HL-60 (cell line): Measurements from ENCODE around the gene PIGQ.

Experiments
- DNase-seq, 2 experiments: peaks; one replicate each; pipeline ENCODE4 v3.0.0-alpha.2; 2010 to 2020; ENCODE audit warnings: low read depth in 1 of 2, low spot score in 1 of 2
- H3K27ac ChIP-seq: fragments of 250-450 bp; sonication (Bioruptor Pico); replicated peaks from 2 replicates; pipeline ENCODE4 v1.5.1; 2020; ENCODE audit warnings: mild to moderate bottlenecking, moderate library complexity
- H3K27me3 ChIP-seq: fragments of 250-450 bp; sonication (Bioruptor Pico); 2 replicates; pipeline ENCODE4 v1.5.1; 2021; ENCODE audit warnings: mild to moderate bottlenecking, moderate library complexity; ENCODE audit not compliant: insufficient read depth, poor library complexity, severe bottlenecking
- H3K4me3 ChIP-seq: replicated peaks from 2 replicates; pipeline ENCODE4 v1.5.1; 2011; ENCODE audit warnings: mild to moderate bottlenecking, control low read depth, low read length; ENCODE audit not compliant: insufficient read depth
- CTCF ChIP-seq: IDR thresholded peaks from one replicate; pipeline ENCODE4 v1.5.1; 2011; ENCODE audit warnings: low read length, control low read depth, inconsistent platforms; ENCODE audit not compliant: insufficient read depth
- GABPA ChIP-seq: IDR thresholded peaks from 2 replicates; pipeline ENCODE4 v1.6.1; 2012; ENCODE audit warnings: low read depth
- POLR2AphosphoS5 ChIP-seq: IDR thresholded peaks from 2 replicates; pipeline ENCODE4 v1.6.1; 2012; ENCODE audit warnings: low read depth
- REST ChIP-seq: IDR thresholded peaks from 2 replicates; pipeline ENCODE4 v1.6.1; 2012; ENCODE audit warnings: low read depth; ENCODE audit not compliant: insufficient replicate concordance
- SPI1 ChIP-seq: IDR thresholded peaks from 2 replicates; pipeline ENCODE4 v1.6.1; 2012; ENCODE audit warnings: low read depth, mild to moderate bottlenecking, borderline replicate concordance

Gene PIGQ

GRCh38 chr16:574021-574760 is 4.4 kb downstream of the PIGQ start:
- Histone ChIP-seq H3K27me3 (no peaks in the 10 kb centered on the region), H3K27ac (no peak overlapping the region), H3K4me3 (no peak overlapping the region)
- TF ChIP-seq REST (no peak), POLR2AphosphoS5 (no peak), CTCF (no peak), GABPA (no peak)
- no peak for DNase-seq

GRCh38 chr16:575354-576196 is 5.8 kb downstream of the PIGQ start:
- Histone ChIP-seq H3K27me3 (no peaks in the 10 kb centered on the region), H3K27ac (no peak overlapping the region), H3K4me3 (no peak overlapping the region)
- TF ChIP-seq SPI1, result no peak
- TF ChIP-seq GABPA, result no peak
- no peak for TF ChIP-seq POLR2AphosphoS5
- TF ChIP-seq REST, result no peak
- DNase-seq, result no peak

- no peak for TF ChIP-seq CTCF
- TF ChIP-seq GABPA, result no peak
- no peak for TF ChIP-seq SPI1
- TF ChIP-seq REST, result no peak
- TF ChIP-seq POLR2AphosphoS5, result no peak
- Histone ChIP-seq H3K4me3 (no peak overlapping the region), H3K27ac (no peak overlapping the region), H3K27me3 (no peaks in the 10 kb centered on the region)
- no peak for DNase-seq
Measured at GRCh38 chr16:576197-576822, 6.5 kb downstream of the PIGQ start.
